ENCODE results near the gene CAP1. TPM values are rescaled to one million over a fixed set of nuclear protein-coding genes. Genes with fewer than 3 reads are reported as not detected.

CAP1 gene
- polyA plus RNA-seq, 1 of the 3 experiments (the other 2 are of a cell fraction), result 244 TPM

DNA sequence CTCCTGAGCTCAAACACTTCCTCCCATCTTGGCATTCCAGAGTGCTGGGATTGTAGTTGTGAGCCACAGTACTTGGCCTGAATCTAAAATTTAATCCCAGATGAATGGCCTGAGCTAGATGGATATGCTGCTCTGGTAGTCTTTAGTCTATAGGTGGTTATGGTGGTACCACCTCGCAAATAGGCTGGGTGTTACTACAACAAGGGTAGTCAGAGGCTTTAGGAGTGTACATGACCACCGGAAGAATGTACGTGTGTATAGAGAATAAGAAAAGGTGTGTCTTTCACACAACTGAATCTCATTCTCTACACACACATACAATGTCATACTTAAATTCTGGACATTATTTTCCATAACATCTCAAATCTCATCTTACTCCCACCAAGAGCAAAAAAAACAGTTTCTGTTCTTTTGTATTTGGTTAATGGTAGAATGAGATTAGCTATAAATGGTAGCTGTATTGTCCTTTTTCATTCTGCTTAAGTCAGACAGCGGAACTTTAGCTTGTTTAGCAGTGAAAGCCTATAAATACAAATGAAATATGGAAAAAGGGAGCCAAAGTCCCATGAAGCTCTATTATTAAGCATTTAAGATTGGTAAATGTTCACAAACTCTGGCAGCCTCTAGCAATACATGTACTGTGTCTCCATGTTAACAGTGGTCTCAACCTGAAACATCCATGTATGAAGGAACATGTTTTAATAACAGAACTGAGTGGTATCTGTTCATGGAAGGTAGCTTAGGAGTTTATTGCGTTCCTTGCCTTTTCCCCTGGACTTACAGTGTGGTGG, 16.2 kb downstream of the CAP1 start:
- H3K4me1 ChIP-seq (ENCODE audit: control insufficient read depth in 1 of 2, insufficient read depth in 2 of 2, low read depth in 1 of 2, low read length in 1 of 2), result peaks cover 0 to 26% of the 10 kb centered on the region in 2 experiments; a peak in 3 of 4 replicates
- H3K4me3 ChIP-seq (ENCODE audit: low read depth in 2 of 2, low read length in 1 of 2), result no peak overlapping the region
- peaks cover 36 to 43% of the 10 kb centered on the region in 2 experiments for H3K36me3 ChIP-seq (replicated peaks in 1 of 2; ENCODE audit: control insufficient read depth in 1 of 2, insufficient read depth in 2 of 2, low read length in 1 of 2)
- no peaks in the 10 kb centered on the region for H3K27me3 ChIP-seq (ENCODE audit: insufficient read depth)
- peaks cover 100% of the 10 kb centered on the region for H3K79me2 ChIP-seq (ENCODE audit: insufficient read depth)
- H3K4me2 ChIP-seq, result no peak overlapping the region
- TF ChIP-seq, protein P1, sequence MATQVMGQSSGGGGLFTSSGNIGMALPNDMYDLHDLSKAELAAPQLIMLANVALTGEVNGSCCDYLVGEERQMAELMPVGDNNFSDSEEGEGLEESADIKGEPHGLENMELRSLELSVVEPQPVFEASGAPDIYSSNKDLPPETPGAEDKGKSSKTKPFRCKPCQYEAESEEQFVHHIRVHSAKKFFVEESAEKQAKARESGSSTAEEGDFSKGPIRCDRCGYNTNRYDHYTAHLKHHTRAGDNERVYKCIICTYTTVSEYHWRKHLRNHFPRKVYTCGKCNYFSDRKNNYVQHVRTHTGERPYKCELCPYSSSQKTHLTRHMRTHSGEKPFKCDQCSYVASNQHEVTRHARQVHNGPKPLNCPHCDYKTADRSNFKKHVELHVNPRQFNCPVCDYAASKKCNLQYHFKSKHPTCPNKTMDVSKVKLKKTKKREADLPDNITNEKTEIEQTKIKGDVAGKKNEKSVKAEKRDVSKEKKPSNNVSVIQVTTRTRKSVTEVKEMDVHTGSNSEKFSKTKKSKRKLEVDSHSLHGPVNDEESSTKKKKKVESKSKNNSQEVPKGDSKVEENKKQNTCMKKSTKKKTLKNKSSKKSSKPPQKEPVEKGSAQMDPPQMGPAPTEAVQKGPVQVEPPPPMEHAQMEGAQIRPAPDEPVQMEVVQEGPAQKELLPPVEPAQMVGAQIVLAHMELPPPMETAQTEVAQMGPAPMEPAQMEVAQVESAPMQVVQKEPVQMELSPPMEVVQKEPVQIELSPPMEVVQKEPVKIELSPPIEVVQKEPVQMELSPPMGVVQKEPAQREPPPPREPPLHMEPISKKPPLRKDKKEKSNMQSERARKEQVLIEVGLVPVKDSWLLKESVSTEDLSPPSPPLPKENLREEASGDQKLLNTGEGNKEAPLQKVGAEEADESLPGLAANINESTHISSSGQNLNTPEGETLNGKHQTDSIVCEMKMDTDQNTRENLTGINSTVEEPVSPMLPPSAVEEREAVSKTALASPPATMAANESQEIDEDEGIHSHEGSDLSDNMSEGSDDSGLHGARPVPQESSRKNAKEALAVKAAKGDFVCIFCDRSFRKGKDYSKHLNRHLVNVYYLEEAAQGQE (IDR thresholded peaks at IDR 0.05; ENCODE audit: low read depth, low read length), result no peak
- TF ChIP-seq, protein P2, sequence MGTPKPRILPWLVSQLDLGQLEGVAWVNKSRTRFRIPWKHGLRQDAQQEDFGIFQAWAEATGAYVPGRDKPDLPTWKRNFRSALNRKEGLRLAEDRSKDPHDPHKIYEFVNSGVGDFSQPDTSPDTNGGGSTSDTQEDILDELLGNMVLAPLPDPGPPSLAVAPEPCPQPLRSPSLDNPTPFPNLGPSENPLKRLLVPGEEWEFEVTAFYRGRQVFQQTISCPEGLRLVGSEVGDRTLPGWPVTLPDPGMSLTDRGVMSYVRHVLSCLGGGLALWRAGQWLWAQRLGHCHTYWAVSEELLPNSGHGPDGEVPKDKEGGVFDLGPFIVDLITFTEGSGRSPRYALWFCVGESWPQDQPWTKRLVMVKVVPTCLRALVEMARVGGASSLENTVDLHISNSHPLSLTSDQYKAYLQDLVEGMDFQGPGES (IDR thresholded peaks at IDR 0.05; ENCODE audit: low read depth, low read length), result no peak
- TF ChIP-seq GABPA (IDR thresholded peaks at IDR 0.05; ENCODE audit: low read depth) (no peak), YY1 (IDR thresholded peaks at IDR 0.05; ENCODE audit: low read depth) (no peak), NRF1 (IDR thresholded peaks at IDR 0.05; ENCODE audit: low read depth, low read length) (no peak), SIN3A (IDR thresholded peaks at IDR 0.05; ENCODE audit: borderline replicate concordance, low read depth, low read length) (no peak), MXI1 (IDR thresholded peaks at IDR 0.05; ENCODE audit: low read depth, low read length) (no peak), TEAD4 (IDR thresholded peaks at IDR 0.05; ENCODE audit: borderline replicate concordance, insufficient read depth) (no peak), RFX5 (IDR thresholded peaks at IDR 0.05; ENCODE audit: low read length) (no peak), TCF12 (IDR thresholded peaks at IDR 0.05) (no peak), NFIC (IDR thresholded peaks at IDR 0.05; ENCODE audit: borderline replicate concordance) (no peak), CHD2 (IDR thresholded peaks at IDR 0.05; ENCODE audit: low read length, partially characterized antibody) (no peak), RCOR1 (IDR thresholded peaks at IDR 0.05; ENCODE audit: low read length) (no peak), TAF1 (IDR thresholded peaks at IDR 0.05; ENCODE audit: borderline replicate concordance, low read depth, low read length) (no peak), JUND (IDR thresholded peaks at IDR 0.05) (no peak)
- TF ChIP-seq, protein P3, sequence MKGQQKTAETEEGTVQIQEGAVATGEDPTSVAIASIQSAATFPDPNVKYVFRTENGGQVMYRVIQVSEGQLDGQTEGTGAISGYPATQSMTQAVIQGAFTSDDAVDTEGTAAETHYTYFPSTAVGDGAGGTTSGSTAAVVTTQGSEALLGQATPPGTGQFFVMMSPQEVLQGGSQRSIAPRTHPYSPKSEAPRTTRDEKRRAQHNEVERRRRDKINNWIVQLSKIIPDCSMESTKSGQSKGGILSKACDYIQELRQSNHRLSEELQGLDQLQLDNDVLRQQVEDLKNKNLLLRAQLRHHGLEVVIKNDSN (IDR thresholded peaks at IDR 0.05; ENCODE audit: borderline replicate concordance, low read depth), result no peak
- TF ChIP-seq, protein P4, sequence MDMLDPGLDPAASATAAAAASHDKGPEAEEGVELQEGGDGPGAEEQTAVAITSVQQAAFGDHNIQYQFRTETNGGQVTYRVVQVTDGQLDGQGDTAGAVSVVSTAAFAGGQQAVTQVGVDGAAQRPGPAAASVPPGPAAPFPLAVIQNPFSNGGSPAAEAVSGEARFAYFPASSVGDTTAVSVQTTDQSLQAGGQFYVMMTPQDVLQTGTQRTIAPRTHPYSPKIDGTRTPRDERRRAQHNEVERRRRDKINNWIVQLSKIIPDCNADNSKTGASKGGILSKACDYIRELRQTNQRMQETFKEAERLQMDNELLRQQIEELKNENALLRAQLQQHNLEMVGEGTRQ (IDR thresholded peaks at IDR 0.05; ENCODE audit: borderline replicate concordance, low read depth, low read length), result no peak
- TF ChIP-seq, protein P5, sequence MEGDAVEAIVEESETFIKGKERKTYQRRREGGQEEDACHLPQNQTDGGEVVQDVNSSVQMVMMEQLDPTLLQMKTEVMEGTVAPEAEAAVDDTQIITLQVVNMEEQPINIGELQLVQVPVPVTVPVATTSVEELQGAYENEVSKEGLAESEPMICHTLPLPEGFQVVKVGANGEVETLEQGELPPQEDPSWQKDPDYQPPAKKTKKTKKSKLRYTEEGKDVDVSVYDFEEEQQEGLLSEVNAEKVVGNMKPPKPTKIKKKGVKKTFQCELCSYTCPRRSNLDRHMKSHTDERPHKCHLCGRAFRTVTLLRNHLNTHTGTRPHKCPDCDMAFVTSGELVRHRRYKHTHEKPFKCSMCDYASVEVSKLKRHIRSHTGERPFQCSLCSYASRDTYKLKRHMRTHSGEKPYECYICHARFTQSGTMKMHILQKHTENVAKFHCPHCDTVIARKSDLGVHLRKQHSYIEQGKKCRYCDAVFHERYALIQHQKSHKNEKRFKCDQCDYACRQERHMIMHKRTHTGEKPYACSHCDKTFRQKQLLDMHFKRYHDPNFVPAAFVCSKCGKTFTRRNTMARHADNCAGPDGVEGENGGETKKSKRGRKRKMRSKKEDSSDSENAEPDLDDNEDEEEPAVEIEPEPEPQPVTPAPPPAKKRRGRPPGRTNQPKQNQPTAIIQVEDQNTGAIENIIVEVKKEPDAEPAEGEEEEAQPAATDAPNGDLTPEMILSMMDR (IDR thresholded peaks at IDR 0.05), result no peak
- no peak overlapping the region for H3K27ac ChIP-seq (ENCODE audit: low read depth in 2 of 2, low read length in 1 of 2)
- no peaks in the 10 kb centered on the region for H3K9me2 ChIP-seq
- DNase-seq, result no peak
- WGBS (ENCODE audit: low lambda C conversion rate), result 93% methylated on average over 5 of the region's 5 CpGs
- no peak overlapping the region for H2AFZ ChIP-seq (ENCODE audit: low read depth)
- no peaks in the 10 kb centered on the region for H3K9me3 ChIP-seq
- H3K9ac ChIP-seq, result no peak overlapping the region
- peaks cover 89% of the 10 kb centered on the region for H4K20me1 ChIP-seq (ENCODE audit: insufficient read depth)
- POLR2A ChIA-PET, result no interaction called here
- CTCF ChIA-PET, result interaction anchor here (1.1 to 2.3 kb wide), 4 partner anchors 20 to 154 kb away, joined by 3 to 9 read pairs (median 3); partner anchors contain the start of gene MYCL
- H3F3A ChIP-seq (replicated peaks; ENCODE audit: insufficient read depth), result peaks cover 25% of the 10 kb centered on the region

Data from SK-N-SH (cell line).